ENCODE data around the gene NPEPL1.

Gene NPEPL1

DNA sequence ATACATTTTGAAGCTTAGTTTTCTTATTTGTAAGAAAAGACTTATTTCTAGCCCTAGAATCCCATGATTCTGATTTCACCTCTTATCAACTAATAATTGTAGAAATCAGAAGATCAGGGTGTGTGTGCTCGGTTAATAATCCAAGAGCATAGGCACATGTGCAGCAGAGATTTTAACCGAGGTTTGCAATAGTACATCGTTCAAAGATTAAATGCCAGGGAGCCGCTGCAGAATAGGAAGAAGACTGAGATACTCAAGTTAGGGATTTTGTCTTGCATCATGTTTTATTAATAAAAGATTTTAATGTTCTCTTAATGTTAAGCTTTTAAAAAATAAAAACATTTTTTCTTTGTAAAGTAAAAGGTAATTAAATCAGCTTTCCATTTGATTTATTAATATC, 34.6 kb upstream of the NPEPL1 start:
- DNase-seq, result no peak

DNA sequence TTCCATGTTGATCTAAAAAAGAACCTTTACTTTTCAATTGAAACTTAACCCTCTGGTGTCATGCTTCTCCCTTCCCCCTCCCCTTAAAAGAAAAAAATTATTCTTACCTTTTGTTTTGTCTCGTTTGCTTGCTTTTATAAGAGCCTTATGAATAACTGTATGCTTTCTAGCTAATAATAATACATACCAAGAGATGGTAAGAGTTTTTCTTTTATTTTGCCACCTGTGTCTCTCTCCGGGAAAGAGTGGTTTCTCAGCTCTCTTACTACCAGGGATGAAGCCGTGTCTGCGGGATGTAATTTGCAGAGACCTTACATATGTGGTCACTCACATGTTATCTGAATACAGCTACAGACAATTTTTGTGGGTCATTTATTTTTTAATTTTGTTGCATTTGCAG, 33.8 kb upstream of the NPEPL1 start:
- DNase-seq, result no peak

DNA sequence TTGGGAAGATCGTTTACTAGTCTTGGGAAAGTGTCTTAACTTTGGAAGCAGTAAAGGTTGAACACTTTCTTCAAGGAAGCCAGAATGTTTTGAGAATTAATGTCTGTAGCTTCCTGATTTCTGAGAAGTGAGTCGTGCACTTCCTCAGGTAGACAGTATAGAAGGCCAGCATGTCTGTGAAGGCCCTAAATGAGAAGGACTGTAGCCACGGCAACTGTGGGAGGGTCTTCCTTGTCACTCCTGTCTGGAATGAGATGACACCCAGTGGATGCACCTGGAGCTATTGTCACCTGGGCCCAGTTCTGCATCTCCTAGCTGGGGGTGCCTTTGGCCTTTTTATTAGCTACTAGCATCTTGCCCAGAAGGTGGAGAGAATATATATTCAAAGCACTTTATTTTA, 32.8 kb upstream of the NPEPL1 start:
- no peak for DNase-seq

DNA sequence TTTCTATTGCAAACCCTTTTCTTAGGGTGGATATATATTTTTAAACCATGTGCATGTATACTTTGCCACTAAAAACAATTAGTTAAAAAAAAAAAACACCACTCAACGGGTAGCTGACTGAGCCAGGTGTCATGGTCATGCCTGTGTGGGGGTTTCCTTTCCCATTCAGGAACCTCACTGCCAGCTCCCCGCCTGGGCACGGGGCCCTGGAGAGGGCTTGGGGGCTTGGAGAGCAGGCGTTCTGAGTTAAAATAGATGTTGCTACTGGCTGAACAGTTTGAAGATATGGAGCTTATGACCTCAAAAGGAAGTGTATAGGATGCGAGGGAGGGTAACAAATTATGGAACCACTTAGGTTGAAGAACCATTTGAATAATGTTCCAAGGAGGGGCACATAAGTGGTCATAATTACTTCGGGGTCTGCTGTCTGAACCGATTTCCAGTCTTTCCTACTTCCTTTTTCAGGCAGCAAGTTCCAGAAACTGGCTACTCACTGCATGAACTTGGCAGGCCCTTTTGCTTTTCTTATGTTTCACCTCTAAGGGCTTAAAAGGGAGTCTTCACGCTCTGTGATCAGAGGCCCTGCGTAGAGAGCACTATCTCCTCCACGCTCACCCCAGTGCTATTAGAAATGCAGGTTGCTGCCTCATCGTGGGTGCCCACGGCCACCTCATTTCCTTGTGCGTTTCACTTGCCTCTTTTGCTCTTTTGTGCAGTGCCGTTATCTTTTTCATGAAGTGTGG, 31.6 kb upstream of the NPEPL1 start:
- DNase-seq, result no peak

DNA sequence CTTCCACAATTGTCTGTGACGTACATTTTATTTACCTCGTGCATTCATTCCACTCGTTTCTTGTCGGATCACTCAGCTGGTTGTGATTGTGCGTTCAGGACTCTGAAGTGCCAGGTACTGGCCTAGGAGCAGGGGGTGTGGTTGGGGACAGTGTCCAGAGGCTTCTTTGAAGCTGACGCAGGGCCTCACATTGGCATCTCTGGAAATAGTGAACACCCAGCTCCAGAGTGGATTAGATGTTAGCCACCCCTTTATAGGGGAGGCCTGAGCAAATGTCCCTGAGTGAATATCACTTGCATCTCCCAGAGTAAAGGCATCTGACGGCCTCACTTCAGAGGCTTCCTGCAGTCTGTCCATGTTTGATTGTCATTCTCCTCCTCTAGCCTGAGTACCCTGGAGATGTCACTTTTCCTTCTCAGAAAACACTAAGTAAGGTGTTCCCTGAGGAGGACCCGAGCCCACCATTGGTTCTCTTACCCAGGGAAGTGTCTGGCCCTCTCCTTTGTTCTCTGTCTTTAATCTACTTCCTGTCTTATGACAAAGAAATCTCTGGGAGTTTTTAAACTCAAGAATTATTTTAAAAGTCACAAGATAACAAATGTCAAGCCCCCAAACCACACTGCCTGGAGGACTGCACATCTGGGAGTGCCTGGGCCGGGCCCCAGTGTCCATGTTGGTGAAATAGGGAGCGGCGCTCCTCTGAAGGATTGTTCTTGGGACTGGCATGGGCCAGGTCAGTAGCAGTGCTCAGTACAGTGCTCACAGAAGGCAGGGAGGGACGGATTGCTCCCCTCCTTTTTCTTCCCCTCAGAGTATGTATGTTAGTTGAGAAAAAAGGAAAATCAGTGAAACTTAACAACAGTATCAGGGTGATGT, 30.8 kb upstream of the NPEPL1 start:
- DNase-seq, result no peak

DNA sequence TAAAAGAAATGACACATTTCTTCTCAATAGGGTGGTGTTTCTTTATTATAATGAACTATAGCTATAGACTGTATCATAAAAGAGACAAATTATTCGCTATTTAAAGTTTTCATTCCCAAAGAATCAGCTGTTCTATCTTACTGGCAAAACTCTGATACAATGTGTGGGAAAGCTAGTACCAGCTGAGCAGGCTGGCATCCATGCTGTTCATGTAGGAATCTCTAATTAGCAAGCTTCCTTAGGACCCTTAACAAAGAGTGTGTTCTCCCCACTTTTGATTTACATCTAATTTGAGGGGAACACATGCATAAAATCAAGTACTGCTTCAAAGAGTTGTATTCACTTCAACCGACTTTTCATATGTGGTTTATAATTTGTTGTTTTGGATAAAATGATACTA, 28.3 kb upstream of the NPEPL1 start:
- no peak for DNase-seq

DNA sequence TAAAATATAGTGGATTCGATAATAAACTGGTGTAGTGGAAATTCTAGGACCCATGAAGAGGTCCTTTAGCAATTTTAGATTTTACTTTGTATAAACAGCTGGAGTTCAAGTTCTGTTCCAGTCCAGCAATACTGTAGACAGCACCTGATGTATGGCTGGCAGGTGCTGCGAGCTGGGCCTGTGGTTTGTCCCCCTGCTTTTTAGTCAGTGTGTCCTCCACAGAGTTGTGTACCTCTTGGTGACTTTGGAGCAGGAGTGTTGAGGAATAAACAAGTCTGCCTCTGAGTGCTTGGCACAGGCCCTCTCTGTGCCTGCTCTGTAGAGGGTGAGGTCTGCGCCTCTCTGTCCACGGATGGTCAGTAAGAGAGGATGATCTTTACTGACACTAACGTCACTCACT, 27.7 kb upstream of the NPEPL1 start:
- DNase-seq, result no peak

GRCh38 chr20:58665606-58666005, 27.0 kb upstream of the NPEPL1 start:
- no peak for DNase-seq

DNA sequence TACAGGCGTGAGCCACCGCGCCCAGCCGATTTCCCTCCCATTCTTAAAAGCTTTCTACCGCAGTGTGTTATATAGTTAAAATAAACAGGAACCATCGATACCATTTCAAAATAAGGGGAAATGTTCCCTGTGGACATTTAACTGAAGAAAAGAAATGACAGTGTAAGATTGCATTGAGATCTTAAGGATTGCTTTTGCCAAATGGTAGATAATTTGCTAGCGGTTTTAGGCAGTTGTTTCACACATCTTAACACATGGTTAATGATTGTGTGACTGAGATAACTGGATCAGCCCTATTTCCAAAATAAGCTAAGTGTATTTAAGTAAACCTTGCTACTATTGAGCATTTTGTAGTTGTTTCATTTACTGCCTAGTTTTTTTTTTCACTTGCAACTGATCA, 25.9 kb upstream of the NPEPL1 start:
- no peak for DNase-seq

DNA sequence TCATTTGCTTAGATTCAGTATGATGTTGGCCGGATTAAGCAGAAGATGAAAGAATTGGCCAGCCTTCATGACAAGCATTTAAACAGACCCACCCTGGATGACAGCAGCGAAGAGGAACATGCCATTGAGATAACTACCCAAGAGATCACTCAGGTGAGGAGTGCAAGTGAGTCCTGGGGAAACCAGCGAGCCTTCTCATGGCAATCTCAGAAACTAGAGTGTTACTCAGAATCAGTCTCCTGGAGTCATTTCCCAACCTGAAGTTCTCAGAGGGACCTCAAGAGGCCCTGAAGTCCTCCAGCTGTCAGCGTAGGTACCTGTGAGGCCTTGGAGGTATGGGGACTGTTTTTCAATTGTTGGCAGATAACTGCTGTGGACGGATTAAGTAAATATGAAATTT, 24.6 kb upstream of the NPEPL1 start:
- no peak for DNase-seq

DNA sequence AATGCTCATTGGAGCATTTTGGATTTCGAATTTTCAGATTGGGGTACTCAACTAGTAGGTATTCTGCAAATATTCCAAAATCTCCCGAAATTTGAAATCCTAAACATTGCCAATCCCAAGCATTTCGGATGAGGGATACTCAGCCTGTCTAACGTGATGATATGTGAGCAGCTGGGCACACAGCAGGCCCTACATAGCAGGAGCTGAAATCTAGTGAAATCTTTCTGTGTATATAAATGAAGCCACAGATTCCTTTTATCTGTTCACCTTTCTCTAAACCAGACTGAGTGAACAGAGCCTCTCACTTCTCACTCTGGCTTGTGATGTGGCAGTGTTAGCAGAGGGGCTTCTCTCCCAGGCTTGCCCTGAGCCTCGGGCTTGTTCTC, 23.7 kb upstream of the NPEPL1 start:
- no peak for DNase-seq

GRCh38 chr20:58669287-58670006, 23.2 kb upstream of the NPEPL1 start:
- no peak for DNase-seq

- DNase-seq, result no peak
These were observed 22.5 kb upstream of the NPEPL1 start for GRCh38 chr20:58670102-58670501.

DNA sequence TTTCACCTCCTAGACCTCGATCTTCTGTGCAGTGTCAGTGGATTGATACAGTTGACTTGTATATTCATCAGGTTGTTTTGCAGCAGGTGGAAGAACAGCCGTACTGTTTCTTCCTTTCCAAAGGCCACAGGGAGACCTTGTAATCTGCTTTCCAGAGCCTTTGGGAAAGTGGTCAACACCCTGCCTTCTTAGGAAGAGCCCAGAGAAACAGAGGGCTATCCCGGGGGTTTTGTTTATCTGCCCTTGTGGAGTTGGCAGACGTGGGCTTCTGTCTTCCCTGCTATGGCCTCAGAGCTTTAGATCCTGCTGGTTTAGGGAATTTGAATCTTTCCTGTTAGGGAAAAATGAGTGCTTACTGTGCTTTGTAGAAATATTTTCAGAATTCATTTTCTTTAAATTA, 21.9 kb upstream of the NPEPL1 start:
- DNase-seq, result no peak

- DNase-seq, result no peak
These were observed 19.5 kb upstream of the NPEPL1 start for GRCh38 chr20:58673119-58673518.

GRCh38 chr20:58675146-58675584, 17.4 kb upstream of the NPEPL1 start:
- DNase-seq, result no peak

DNA sequence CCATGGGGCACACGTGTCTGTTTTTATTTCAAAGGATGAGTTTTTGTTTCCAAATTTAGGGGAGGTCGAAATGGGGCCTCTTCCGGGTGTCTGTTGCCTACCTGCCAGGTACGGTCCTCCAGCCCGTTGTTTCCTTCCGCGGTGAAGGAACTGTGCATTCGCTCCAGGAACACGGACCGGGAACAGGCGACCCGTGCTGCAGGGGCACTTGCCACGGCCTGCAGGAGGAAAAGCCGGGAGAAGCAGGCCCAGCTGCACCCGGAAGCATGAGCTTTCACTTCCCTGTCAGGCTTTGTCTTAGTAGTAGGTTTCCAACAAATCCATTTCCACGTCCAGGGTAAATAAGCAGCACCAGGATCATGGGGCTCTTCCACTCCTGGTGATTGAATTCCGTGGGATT, 17.0 kb upstream of the NPEPL1 start:
- DNase-seq, result no peak

DNA sequence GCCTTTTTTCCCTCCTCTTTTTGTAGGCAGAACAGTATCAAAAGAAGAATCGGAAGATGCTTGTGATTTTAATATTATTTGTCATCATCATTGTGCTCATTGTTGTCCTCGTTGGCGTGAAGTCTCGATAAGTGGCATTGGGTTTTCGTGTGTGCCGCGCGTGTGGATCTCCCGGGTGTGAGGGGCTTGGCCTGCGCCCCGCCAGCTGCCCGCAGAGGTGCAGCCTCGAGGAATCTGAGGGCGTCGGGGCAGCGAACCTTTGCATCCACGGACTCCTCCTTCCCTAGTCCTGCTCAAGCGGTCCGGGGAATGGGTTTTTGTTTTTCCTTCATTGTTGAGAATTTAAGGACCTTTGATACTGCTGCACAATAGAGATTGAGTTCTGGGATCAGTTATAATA, 16.4 kb upstream of the NPEPL1 start:
- no peak for DNase-seq

DNA sequence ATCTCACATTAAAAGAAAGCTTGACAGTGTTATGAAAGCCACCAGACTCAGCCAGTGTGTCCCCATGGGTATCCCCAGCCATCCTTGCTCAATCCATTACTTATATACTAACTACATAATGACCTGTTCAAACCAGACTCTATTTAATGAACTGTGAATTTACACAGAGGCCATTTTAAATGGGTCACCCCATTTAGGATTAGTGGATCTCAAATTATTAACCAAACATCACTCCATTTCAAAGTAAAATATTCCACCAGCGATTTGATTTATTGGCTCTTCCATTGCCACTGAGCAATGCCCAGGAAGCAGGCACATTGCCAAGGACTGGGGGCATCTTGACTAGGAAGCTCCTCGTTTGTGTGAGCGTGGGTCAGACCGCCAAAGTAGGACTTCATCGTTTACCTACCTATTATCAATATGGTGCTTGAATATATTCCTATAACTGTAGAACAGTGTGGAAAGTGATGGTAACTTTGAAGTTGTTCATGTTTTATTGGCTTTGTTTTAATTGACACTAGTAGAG, 15.5 kb upstream of the NPEPL1 start:
- DNase-seq, result no peak

DNA sequence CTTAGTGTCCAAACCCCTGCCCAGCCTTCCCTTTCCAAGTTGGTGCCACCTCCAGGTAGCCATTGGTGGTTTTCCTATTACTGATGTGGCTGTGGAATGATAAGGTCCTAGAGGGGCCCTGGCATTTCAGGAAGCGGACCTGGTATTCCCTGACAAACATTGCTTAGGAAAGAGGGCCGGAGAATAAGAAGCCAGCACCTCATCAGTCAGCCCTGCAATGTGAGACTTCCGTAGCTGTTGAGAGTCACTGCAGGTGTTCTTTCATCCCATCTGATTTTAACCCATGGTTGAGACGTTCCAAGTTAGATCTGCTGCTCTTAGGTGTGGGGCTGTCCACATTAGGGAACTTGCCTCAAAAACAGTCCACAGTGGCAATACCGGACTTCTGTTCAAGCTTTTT, 14.8 kb upstream of the NPEPL1 start:
- no peak for DNase-seq

GRCh38 chr20:58678806-58679205, 13.8 kb upstream of the NPEPL1 start:
- no peak for DNase-seq

- no peak for DNase-seq
These were observed 9.7 kb upstream of the NPEPL1 start for GRCh38 chr20:58682656-58683531.

GRCh38 chr20:58684291-58684690, 8.3 kb upstream of the NPEPL1 start:
- no peak for DNase-seq

Data from NCI-H510A treated with DMSO at 0.1 percent for 48 hours (cell line).